Tibial artery (tissue), 4 donors: ENCODE results near the gene ZC3H4.

Source experiments
- DNase-seq, 2 donors: peaks; one replicate each; pipeline ENCODE4 v3.0.0-alpha.2; 2019
- H3K27ac ChIP-seq, 2 donors: fragments of 200-600 bp; sonication (generic) in 1 of 2; 1 replicate in 1 of 2; 2 replicates in 1 of 2; pipeline ENCODE4 v1.5.1; 2018 to 2019; ENCODE audit warnings: mild to moderate bottlenecking in 1 of 2
- H3K27me3 ChIP-seq, 2 donors: fragments of 200-600 bp; sonication (generic) in 1 of 2; one replicate each; pipeline versions ENCODE4 v1.5.1 to v1.6.0; 2016 to 2019
- H3K36me3 ChIP-seq, 3 donors: fragments of 200-600 bp; sonication (generic) in 2 of 3; one replicate each; pipeline ENCODE4 v1.5.1; 2016 to 2019; ENCODE audit warnings: mild to moderate bottlenecking in 2 of 3
- H3K4me1 ChIP-seq, 4 donors: fragments of 200-600 bp; sonication (generic) in 2 of 4; 1 replicate in 3 of 4; 2 replicates in 1 of 4; pipeline ENCODE4 v1.5.1; 2016 to 2019
- H3K4me3 ChIP-seq, 2 donors: fragments of 200-600 bp; sonication (generic) in 1 of 2; 1 replicate in 1 of 2; 2 replicates in 1 of 2; pipeline ENCODE4 v1.5.1; 2018 to 2019; ENCODE audit warnings: mild to moderate bottlenecking in 2 of 2
- H3K9me3 ChIP-seq, 3 donors: fragments of 200-600 bp; sonication (generic) in 1 of 3; one replicate each; pipeline ENCODE4 v1.5.1; 2016 to 2019
- intact Hi-C: fragments of 100-400 bp; cut with DNase I; formaldehyde crosslinking; loops from one replicate; pipeline ENCODE4 v1.15.0; 2023; ENCODE audit warnings: low total_unique reads
- TF ChIP-seq, protein P1 (sequence below), 2 experiments: fragments of 200-600 bp in 1 of 2; fragments of 450-650 bp in 1 of 2; IDR thresholded peaks; one replicate each; pipeline ENCODE4 v1.5.1; 2017 to 2019; ENCODE audit warnings: antibody characterized with exemption in 2 of 2, mild to moderate bottlenecking in 1 of 2, moderate library complexity in 1 of 2

The ZC3H4 gene

DNA sequence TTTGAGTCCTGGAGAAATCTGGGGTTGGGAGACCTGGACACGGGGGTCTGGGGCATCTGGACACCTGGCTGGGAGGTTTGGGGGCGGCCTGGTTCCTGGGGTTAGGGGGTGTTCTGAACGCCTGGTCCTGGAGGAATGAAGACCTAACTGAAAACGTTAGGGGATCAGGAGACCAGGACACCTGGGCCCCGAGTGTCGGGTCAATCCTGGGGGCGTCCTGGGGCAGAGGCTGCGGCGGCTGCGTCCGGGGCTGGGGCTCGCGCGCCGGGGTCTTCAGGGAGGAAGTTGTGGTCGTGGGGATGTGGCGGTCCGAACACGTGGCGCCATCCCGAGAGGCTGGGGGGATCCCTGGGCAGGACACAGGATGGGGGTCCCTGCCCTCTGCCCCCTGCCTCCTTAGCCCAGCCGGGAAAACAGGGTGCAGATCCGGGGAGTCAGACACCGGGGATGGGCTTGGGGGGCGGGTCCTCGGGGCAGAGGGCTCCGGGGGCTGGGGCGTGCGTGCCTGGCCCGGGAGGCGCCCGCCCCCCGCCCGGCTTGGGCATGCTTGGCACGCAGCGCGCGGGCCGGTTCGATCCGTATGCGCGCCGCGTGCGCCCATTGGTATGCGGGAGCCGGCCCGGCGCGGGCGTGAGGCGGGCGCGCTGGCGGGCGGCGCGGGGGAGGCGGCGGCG is 93.3 kb downstream of the ZC3H4 start:
- TF ChIP-seq, protein P1, sequence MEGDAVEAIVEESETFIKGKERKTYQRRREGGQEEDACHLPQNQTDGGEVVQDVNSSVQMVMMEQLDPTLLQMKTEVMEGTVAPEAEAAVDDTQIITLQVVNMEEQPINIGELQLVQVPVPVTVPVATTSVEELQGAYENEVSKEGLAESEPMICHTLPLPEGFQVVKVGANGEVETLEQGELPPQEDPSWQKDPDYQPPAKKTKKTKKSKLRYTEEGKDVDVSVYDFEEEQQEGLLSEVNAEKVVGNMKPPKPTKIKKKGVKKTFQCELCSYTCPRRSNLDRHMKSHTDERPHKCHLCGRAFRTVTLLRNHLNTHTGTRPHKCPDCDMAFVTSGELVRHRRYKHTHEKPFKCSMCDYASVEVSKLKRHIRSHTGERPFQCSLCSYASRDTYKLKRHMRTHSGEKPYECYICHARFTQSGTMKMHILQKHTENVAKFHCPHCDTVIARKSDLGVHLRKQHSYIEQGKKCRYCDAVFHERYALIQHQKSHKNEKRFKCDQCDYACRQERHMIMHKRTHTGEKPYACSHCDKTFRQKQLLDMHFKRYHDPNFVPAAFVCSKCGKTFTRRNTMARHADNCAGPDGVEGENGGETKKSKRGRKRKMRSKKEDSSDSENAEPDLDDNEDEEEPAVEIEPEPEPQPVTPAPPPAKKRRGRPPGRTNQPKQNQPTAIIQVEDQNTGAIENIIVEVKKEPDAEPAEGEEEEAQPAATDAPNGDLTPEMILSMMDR (IDR thresholded peaks at IDR 0.05): no peak
- no peak overlapping the region for H3K27ac ChIP-seq
- H3K9me3 ChIP-seq: no peaks in the 10 kb centered on the region
- intact Hi-C loops: loop anchor here (10.0 kb wide), 1 partner anchor 105 kb away; no protein-coding TSS in a partner anchor
- DNase-seq: no peak
- H3K4me3 ChIP-seq: peak overlapping the region; percentile 17 to 43
- H3K4me1 ChIP-seq: peaks cover 0 to 46% (median 30%) of the 10 kb centered on the region in 4 donors
- H3K36me3 ChIP-seq: no peaks in the 10 kb centered on the region
- peaks cover 0 to 49% of the 10 kb centered on the region in 2 donors for H3K27me3 ChIP-seq

DNA sequence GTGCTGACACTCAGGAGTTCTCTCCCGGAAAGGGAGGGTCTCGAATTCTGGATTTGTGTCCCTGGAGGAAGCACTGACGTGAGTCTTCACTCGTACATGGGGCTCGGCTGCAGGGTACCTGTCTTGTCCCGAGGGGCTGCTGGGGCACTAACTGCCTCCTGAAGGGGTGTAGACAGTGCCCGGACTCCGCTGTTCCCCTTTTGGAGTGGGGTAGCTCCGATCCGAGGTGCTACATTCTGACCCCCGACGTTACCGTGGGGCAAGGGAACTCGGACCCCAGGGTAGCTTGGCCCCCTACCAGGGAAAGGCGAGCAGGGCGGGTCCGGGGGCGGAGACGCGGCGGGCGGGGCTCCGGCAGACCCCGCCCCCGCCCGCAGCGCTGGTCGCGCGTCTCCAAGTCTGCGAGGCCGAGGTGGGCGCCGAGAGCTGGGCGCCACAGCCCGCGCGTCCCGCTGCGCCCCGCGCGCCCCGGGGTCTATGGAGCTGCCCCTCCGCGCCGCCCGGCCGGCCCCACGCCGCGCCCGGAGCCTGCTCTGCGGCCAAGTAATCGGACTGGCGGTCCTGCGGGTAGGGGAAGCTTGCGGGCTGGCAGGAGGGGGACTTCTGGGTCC is 94.0 kb downstream of the ZC3H4 start, which contains the start of gene NPAS1:
Gene NPAS1, plus strand, starts transcription at position 407 of the 611 bp plus-strand sequence. CDS start 1,211 bp downstream, outside the sequence.
- H3K4me3 ChIP-seq: peak within 1 kb of the TSS; percentile 17 to 43
- peaks cover 0 to 46% (median 30%) of the 10 kb centered on the region in 4 donors for H3K4me1 ChIP-seq
- H3K36me3 ChIP-seq: no peaks in the 10 kb centered on the region
- intact Hi-C loops: loop anchor here (10.0 kb wide), 1 partner anchor 105 kb away; no protein-coding TSS in a partner anchor
- no peak within 1 kb of the TSS for H3K27ac ChIP-seq
- no peak for DNase-seq
- TF ChIP-seq, protein P1 (IDR thresholded peaks at IDR 0.05): no peak
- H3K27me3 ChIP-seq: peaks cover 0 to 44% of the 10 kb centered on the region in 2 donors
- H3K9me3 ChIP-seq: no peaks in the 10 kb centered on the region

DNA sequence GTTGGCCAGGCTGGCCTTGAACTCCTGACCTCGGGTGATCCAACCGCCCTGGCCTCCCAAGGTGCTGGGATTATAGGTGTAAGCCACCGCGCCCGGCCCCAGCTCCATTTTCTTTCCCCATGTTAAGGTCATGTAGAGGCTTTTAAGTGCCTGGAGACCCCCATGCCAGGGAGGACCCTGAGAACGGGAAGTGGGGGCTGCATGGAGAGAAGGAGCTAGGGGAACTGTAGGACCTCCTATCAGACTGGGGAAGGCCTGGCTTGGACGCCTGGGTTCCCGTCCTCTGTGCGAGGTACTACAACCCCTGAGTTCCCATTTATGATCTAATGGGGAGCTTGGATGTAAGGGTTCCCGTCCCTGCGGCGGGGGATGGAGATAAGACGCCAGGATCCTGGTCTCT is 94.7 kb downstream of the ZC3H4 start:
- Histone ChIP-seq H3K4me3 (no peak overlapping the region), H3K36me3 (no peaks in the 10 kb centered on the region), H3K27me3 (peaks cover 0 to 38% of the 10 kb centered on the region in 2 donors), H3K27ac (no peak overlapping the region), H3K9me3 (no peaks in the 10 kb centered on the region), H3K4me1 (peaks cover 0 to 46% (median 30%) of the 10 kb centered on the region in 4 donors)
- DNase-seq: no peak
- intact Hi-C loops: no loop called here
- TF ChIP-seq, protein P1 (IDR thresholded peaks at IDR 0.05): no peak
